SK-N-SH (cell line): Measurements from ENCODE around the gene ALB. TPM values are rescaled to one million over a fixed set of nuclear protein-coding genes. Genes with fewer than 3 reads are reported as not detected.

Source experiments
- CTCF ChIA-PET: fragments of 300-600, 350-600 bp; formaldehyde crosslinking; extraction: SDS; loops from one replicate; lab custom pipeline; 2021; lab: Yijun Ruan, JAX
- POLR2A ChIA-PET: fragments of 350-600 bp; sonication (Branson Sonifier 250); formaldehyde crosslinking; extraction: SDS; loops from one replicate; lab custom pipeline; 2020; ENCODE audit warnings: antibody characterized with exemption, inconsistent platforms; lab: Yijun Ruan, JAX
- DNase-seq: peaks from one replicate; pipeline ENCODE4 v3.0.0; 2012
- H2AFZ ChIP-seq: fragments of 200-600 bp; sonication (generic); 2 replicates; pipeline ENCODE4 v1.8.1; 2016; ENCODE audit warnings: antibody characterized with exemption, mild to moderate bottlenecking, low read depth
- H3F3A ChIP-seq: fragments of 200-600 bp; sonication (generic); replicated peaks from 2 replicates; pipeline ENCODE3; 2016; ENCODE audit warnings: antibody characterized with exemption, mild to moderate bottlenecking; ENCODE audit not compliant: insufficient read depth
- H3K27ac ChIP-seq, 2 experiments: fragments of 200-500 bp in 1 of 2; fragments of 200-600 bp in 1 of 2; sonication (Bioruptor generic) in 1 of 2; sonication (generic), shearing (Covaris generic) in 1 of 2; 2 replicates each; pipeline versions ENCODE4 v1.5.1 to v1.6.1; 2014 to 2016; ENCODE audit warnings: low read depth in 2 of 2, inconsistent platforms in 1 of 2, low read length in 1 of 2, mild to moderate bottlenecking in 1 of 2, mixed read lengths in 1 of 2
- H3K27me3 ChIP-seq: fragments of 200-600 bp; sonication (generic), shearing (Covaris generic); 2 replicates; pipeline ENCODE4 v1.6.1; 2016; ENCODE audit warnings: mixed run types; ENCODE audit not compliant: insufficient read depth
- H3K36me3 ChIP-seq, 2 experiments: fragments of 200-500 bp in 1 of 2; fragments of 200-600 bp in 1 of 2; sonication (Bioruptor generic) in 1 of 2; sonication (generic) in 1 of 2; replicated peaks in 1 of 2; 2 replicates each; pipeline versions ENCODE3 to v1.5.1; 2014 to 2016; ENCODE audit warnings: low read length in 1 of 2, mild to moderate bottlenecking in 1 of 2; ENCODE audit not compliant: insufficient read depth in 2 of 2, control insufficient read depth in 1 of 2
- H3K4me1 ChIP-seq, 2 experiments: fragments of 200-500 bp in 1 of 2; fragments of 200-600 bp in 1 of 2; sonication (Bioruptor generic) in 1 of 2; sonication (generic), shearing (Covaris generic) in 1 of 2; 2 replicates each; pipeline versions ENCODE4 v1.5.1 to v1.6.1; 2014 to 2016; ENCODE audit warnings: low read depth in 1 of 2, low read length in 1 of 2, mixed run types in 1 of 2; ENCODE audit not compliant: insufficient read depth in 2 of 2, control insufficient read depth in 1 of 2
- H3K4me2 ChIP-seq: fragments of 200-600 bp; sonication (generic), shearing (Covaris generic); 2 replicates; pipeline ENCODE4 v1.6.1; 2017; ENCODE audit warnings: mixed run types
- H3K4me3 ChIP-seq, 2 experiments: fragments of 200-500 bp in 1 of 2; fragments of 200-600 bp in 1 of 2; sonication (Bioruptor generic) in 1 of 2; sonication (generic), shearing (Covaris generic) in 1 of 2; 2 replicates each; pipeline versions ENCODE4 v1.5.1 to v1.8.1; 2014 to 2016; ENCODE audit warnings: low read depth in 2 of 2, inconsistent platforms in 1 of 2, low read length in 1 of 2, mild to moderate bottlenecking in 1 of 2, mixed read lengths in 1 of 2, moderate library complexity in 1 of 2
- H3K79me2 ChIP-seq: fragments of 200-600 bp; sonication (generic); 2 replicates; pipeline ENCODE4 v1.8.1; 2017; ENCODE audit warnings: mild to moderate bottlenecking; ENCODE audit not compliant: insufficient read depth
- H3K9ac ChIP-seq: fragments of 200-600 bp; sonication (generic); 2 replicates; pipeline ENCODE4 v1.6.1; 2017; ENCODE audit warnings: mixed run types
- H3K9me2 ChIP-seq: fragments of 200-600 bp; sonication (generic); 2 replicates; pipeline ENCODE4 v1.6.1; 2017; ENCODE audit warnings: mixed run types
- H3K9me3 ChIP-seq: fragments of 200-600 bp; sonication (generic); 2 replicates; pipeline ENCODE4 v1.6.1; 2017; ENCODE audit warnings: mixed run types, mild to moderate bottlenecking, moderate library complexity
- H4K20me1 ChIP-seq: fragments of 200-600 bp; sonication (generic); 2 replicates; pipeline ENCODE4 v1.6.1; 2017; ENCODE audit warnings: mild to moderate bottlenecking, mixed run types; ENCODE audit not compliant: insufficient read depth
- CHD2 ChIP-seq: fragments of 150-350 bp; IDR thresholded peaks from 2 replicates; pipeline ENCODE4 v1.6.1; 2018; ENCODE audit warnings: low read length; ENCODE audit not compliant: partially characterized antibody
- CTCF ChIP-seq: fragments of 200-600 bp; sonication (generic); IDR thresholded peaks from 2 replicates; pipeline ENCODE4 v1.6.1; 2017; ENCODE audit warnings: antibody characterized with exemption, mild to moderate bottlenecking, moderate library complexity
- EP300 ChIP-seq, 2 experiments: IDR thresholded peaks; 2 replicates each; pipeline versions ENCODE4 v1.4.0 to v1.6.1; 2012; ENCODE audit warnings: borderline replicate concordance in 1 of 2, low read depth in 1 of 2, low read length in 1 of 2
- EZH2phosphoT487 ChIP-seq: fragments of 200-600 bp; sonication (generic); IDR thresholded peaks from 2 replicates; pipeline ENCODE4 v1.6.1; 2017; ENCODE audit warnings: low read depth, mixed run types, mild to moderate bottlenecking, antibody characterized with exemption, moderate library complexity, borderline replicate concordance
- FOXJ3 ChIP-seq: sonication (generic); formaldehyde crosslinking; IDR thresholded peaks from 2 replicates; pipeline ENCODE4 v1.5.1; 2020; ENCODE audit warnings: mild to moderate bottlenecking, missing genetic modification reagents
- FOXM1 ChIP-seq: IDR thresholded peaks from 2 replicates; pipeline ENCODE4 v1.4.0; 2012; ENCODE audit warnings: low read depth, mild to moderate bottlenecking
- IRF3 ChIP-seq: fragments of 150-350 bp; IDR thresholded peaks from 2 replicates; pipeline ENCODE4 v1.6.1; 2016; ENCODE audit warnings: mild to moderate bottlenecking, low read depth, low read length
- JUND ChIP-seq: IDR thresholded peaks from 2 replicates; pipeline ENCODE4 v1.4.0; 2012
- MAX ChIP-seq: IDR thresholded peaks from 2 replicates; pipeline ENCODE4 v1.4.0; 2012; ENCODE audit warnings: low read depth
- MXI1 ChIP-seq: IDR thresholded peaks from 2 replicates; pipeline ENCODE4 v1.6.1; 2012; ENCODE audit warnings: mild to moderate bottlenecking, low read depth, low read length, improper control_type of control experiment
- PBX3 ChIP-seq: IDR thresholded peaks from 2 replicates; pipeline ENCODE4; 2012
- RFX5 ChIP-seq: IDR thresholded peaks from 2 replicates; pipeline ENCODE4 v1.6.1; 2012; ENCODE audit warnings: mild to moderate bottlenecking, improper control_type of control experiment, low read length
- SIN3A ChIP-seq: IDR thresholded peaks from 2 replicates; pipeline ENCODE4 v1.6.1; 2012; ENCODE audit warnings: low read depth, mild to moderate bottlenecking, low read length, moderate library complexity, borderline replicate concordance
- SMC3 ChIP-seq: IDR thresholded peaks from 2 replicates; pipeline ENCODE4 v1.6.1; 2012; ENCODE audit warnings: low read depth, low read length, improper control_type of control experiment
- TCF12 ChIP-seq: IDR thresholded peaks from 2 replicates; pipeline ENCODE4 v1.4.0; 2012
- USF1 ChIP-seq: IDR thresholded peaks from 2 replicates; pipeline ENCODE4 v1.4.0; 2012; ENCODE audit warnings: low read depth, borderline replicate concordance
- USF2 ChIP-seq: fragments of 150-350 bp; IDR thresholded peaks from 2 replicates; pipeline ENCODE4 v1.6.1; 2017; ENCODE audit warnings: antibody characterized with exemption, low read length, low read depth, borderline replicate concordance
- WGBS: methylation state at CpG from one replicate; pipeline ENCODE4 v1.1.6; 2017; ENCODE audit warnings: low lambda C conversion rate; 5-methylcytosine and 5-hydroxymethylcytosine counted together
- polyA plus RNA-seq, 3 experiments: library from polyadenylated mRNA; depleted of rRNA; stranded (reverse); fragments of >200 nt; gene quantifications; 2 replicates each; pipeline ENCODE4 v1.2.3, GENCODE V29; 2012

The ALB gene
- polyA plus RNA-seq, 1 of the 3 experiments (the other 2 are of a cell fraction): not detected

- TF ChIP-seq MAX (no peak), FOXM1 (no peak)
Observed at GRCh38 chr4:73447671-73448070, 43.6 kb downstream of the ALB start (continued).

GRCh38 chr4:73448448-73449203 is 44.5 kb downstream of the ALB start:
- H3K79me2 ChIP-seq: no peaks in the 10 kb centered on the region
- ChIA-PET POLR2A (no interaction called here), CTCF (interaction anchor here (1.2 kb wide), 1 partner anchor 125 kb away, joined by 3 read pairs; no protein-coding TSS in a partner anchor)
- H3K9me2 ChIP-seq: no peaks in the 10 kb centered on the region
- no peaks in the 10 kb centered on the region for H3F3A ChIP-seq
- DNase-seq: no peak
- H3K27me3 ChIP-seq: peaks cover 10% of the 10 kb centered on the region; the same call in 1 of the 2 replicates
- no peak for TF ChIP-seq SIN3A
- no peak for TF ChIP-seq MXI1
- no peak for TF ChIP-seq PBX3
- no peak for TF ChIP-seq CTCF
- no peak for TF ChIP-seq TCF12
- TF ChIP-seq EZH2phosphoT487: no peak
- no peak for TF ChIP-seq CHD2
- no peak for TF ChIP-seq JUND
- no peak for TF ChIP-seq SMC3
- no peak for TF ChIP-seq USF2
- TF ChIP-seq RFX5: no peak
- no peak for TF ChIP-seq EP300 (IDR thresholded peaks at IDR 0.05; ENCODE audit: borderline replicate concordance in 1 of 2, low read depth in 1 of 2, low read length in 1 of 2)
- no peak for TF ChIP-seq IRF3
- no peak for TF ChIP-seq USF1
- TF ChIP-seq FOXJ3 (CRISPR knock-in tag): no peak
- H3K9ac ChIP-seq: no peak overlapping the region
- H3K4me3 ChIP-seq: no peak overlapping the region
- WGBS: 5% methylated on average over 4 of the region's 4 CpGs
- no peaks in the 10 kb centered on the region; a peak in 1 of 4 replicates for H3K4me1 ChIP-seq
- no peaks in the 10 kb centered on the region for H3K9me3 ChIP-seq
- no peaks in the 10 kb centered on the region for H4K20me1 ChIP-seq
- no peak overlapping the region for H3K27ac ChIP-seq
- no peak overlapping the region for H2AFZ ChIP-seq
- no peaks in the 10 kb centered on the region for H3K36me3 ChIP-seq
- H3K4me2 ChIP-seq: no peak overlapping the region
